ENCODE results near the gene SEC14L3.

GRCh38 chr22:30511911-30512310 is 40.1 kb upstream of the SEC14L3 start:
- TF ChIP-seq ZNF629 (tag by site-specific recombination; IDR thresholded peaks at IDR 0.05) (no peak), TRIM28 (IDR thresholded peaks at IDR 0.05; ENCODE audit: borderline replicate concordance, low read length) (no peak), CTCF (tag by site-specific recombination; IDR thresholded peaks at IDR 0.05) (no peak), ZNF302 (tag by site-specific recombination; IDR thresholded peaks at IDR 0.05; ENCODE audit: low read depth) (no peak), ZBTB21 (tag by site-specific recombination; IDR thresholded peaks at IDR 0.05) (no peak), ZSCAN23 (tag by site-specific recombination; IDR thresholded peaks at IDR 0.05) (no peak), ZNF510 (tag by site-specific recombination; IDR thresholded peaks at IDR 0.05; ENCODE audit: insufficient replicate concordance) (no peak), ATF2 (tag by site-specific recombination; IDR thresholded peaks at IDR 0.05; ENCODE audit: low read depth) (no peak), ZNF660 (tag by site-specific recombination; IDR thresholded peaks at IDR 0.05) (no peak), REST (tag by site-specific recombination; IDR thresholded peaks at IDR 0.05) (no peak), ZNF610 (tag by site-specific recombination; IDR thresholded peaks at IDR 0.05; ENCODE audit: borderline replicate concordance) (no peak), SCRT2 (tag by site-specific recombination; IDR thresholded peaks at IDR 0.05) (no peak)
